Measurements from ENCODE around the gene SLC41A2. TPM values are rescaled to one million over a fixed set of nuclear protein-coding genes. Genes with fewer than 3 reads are reported as not detected.
"Not testable (repeated sequence)": the region's sequence is repeated elsewhere in the genome, so short reads cannot be mapped to it uniquely, and the experiment has no call there.

The SLC41A2 gene
- polyA plus RNA-seq, 1 experiment = 1.2 TPM

DNA sequence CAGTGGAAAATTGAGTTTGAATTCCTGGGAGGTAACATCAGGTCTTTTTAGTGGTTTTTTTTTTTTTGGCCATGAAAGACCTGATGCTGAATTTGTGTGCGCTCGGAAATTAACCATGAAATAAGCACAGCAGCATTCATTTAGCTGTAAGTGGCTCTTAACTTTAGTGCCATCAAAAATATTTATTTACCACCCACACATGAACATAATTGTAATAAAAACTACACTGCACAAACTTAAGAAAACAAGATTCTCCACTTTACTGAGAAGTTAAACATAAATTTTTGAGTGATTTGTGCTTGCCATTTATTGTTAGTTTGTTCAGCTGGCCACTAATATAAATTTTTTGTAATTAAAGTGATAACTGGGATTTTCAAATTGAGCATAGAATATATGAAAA, 2.4 kb downstream of the SLC41A2 start:
- Histone ChIP-seq H3K4me3 (ENCODE audit: low read depth, low read length) (no peak overlapping the region), H3K36me3 (ENCODE audit: control insufficient read depth, insufficient read depth, low read length) (no peaks in the 10 kb centered on the region), H3K27me3 (ENCODE audit: control insufficient read depth, insufficient read depth, low read length) (peaks cover 6% of the 10 kb centered on the region)
- no peak for DNase-seq (ENCODE audit: low read depth)
- POLR2A ChIA-PET = no interaction called here
- TF ChIP-seq, protein P1, sequence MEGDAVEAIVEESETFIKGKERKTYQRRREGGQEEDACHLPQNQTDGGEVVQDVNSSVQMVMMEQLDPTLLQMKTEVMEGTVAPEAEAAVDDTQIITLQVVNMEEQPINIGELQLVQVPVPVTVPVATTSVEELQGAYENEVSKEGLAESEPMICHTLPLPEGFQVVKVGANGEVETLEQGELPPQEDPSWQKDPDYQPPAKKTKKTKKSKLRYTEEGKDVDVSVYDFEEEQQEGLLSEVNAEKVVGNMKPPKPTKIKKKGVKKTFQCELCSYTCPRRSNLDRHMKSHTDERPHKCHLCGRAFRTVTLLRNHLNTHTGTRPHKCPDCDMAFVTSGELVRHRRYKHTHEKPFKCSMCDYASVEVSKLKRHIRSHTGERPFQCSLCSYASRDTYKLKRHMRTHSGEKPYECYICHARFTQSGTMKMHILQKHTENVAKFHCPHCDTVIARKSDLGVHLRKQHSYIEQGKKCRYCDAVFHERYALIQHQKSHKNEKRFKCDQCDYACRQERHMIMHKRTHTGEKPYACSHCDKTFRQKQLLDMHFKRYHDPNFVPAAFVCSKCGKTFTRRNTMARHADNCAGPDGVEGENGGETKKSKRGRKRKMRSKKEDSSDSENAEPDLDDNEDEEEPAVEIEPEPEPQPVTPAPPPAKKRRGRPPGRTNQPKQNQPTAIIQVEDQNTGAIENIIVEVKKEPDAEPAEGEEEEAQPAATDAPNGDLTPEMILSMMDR (IDR thresholded peaks at IDR 0.05; ENCODE audit: insufficient read depth, low read depth, low read length) = no peak
- CTCF ChIA-PET = interaction anchor here (0.7 kb wide), 1 partner anchor 9 kb away, joined by 3 read pairs; no protein-coding TSS in a partner anchor

DNA sequence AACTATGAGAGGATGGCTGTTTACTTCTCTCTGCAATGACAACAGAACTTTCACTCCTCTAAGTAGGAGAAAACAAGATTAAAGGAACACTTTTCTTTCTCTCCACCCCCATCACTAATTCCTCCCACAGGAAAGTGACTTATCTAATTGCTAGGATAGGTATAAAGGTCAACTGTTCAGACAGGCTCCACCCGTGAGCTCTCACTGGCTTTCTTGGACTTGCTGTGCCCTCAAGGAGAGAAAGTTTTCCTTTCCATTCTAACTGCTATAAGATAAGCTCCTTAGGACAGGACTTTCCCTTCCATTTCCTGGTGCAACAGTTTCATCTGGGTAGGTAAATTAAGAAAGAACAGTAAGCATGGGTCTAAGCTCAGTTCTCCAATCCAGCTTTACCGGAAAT, 4.8 kb downstream of the SLC41A2 start:
- H3K4me3 ChIP-seq (ENCODE audit: low read depth, low read length) = no peak overlapping the region
- H3K27me3 ChIP-seq (ENCODE audit: control insufficient read depth, insufficient read depth, low read length) = peaks cover 8% of the 10 kb centered on the region
- CTCF ChIA-PET = interaction anchor here (0.6 to 0.9 kb wide), 2 partner anchors 106 to 572 kb away, joined by 3 read pairs; no protein-coding TSS in a partner anchor
- POLR2A ChIA-PET = no interaction called here
- no peaks in the 10 kb centered on the region for H3K36me3 ChIP-seq (ENCODE audit: control insufficient read depth, insufficient read depth, low read length)
- TF ChIP-seq, protein P1 (IDR thresholded peaks at IDR 0.05; ENCODE audit: insufficient read depth, low read depth, low read length) = no peak
- DNase-seq (ENCODE audit: low read depth) = no peak

DNA sequence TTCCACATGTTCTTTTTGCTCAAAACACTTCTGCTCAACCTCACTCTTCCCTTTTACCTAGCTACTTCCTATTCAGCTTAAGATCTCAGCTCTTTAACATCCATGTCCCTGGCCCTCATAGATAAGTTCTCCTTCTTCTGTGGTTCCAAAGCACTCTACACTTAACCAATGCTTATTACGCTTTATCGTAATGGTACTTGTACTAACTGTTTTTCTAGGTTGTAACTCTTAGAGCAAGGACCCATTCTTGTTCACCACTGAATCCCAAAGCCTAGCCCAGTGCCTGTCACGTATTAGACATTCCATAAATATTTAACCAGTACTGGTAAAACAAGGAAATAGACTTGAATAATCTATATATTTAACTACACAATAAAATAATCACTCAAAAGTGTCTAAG, 5.3 kb downstream of the SLC41A2 start:
- Histone ChIP-seq H3K4me3 (ENCODE audit: low read depth, low read length) (no peak overlapping the region), H3K36me3 (ENCODE audit: control insufficient read depth, insufficient read depth, low read length) (no peaks in the 10 kb centered on the region), H3K27me3 (ENCODE audit: control insufficient read depth, insufficient read depth, low read length) (peaks cover 8% of the 10 kb centered on the region)
- ChIA-PET CTCF (interaction anchor here (0.9 kb wide), 1 partner anchor 571 kb away, joined by 3 read pairs; no protein-coding TSS in a partner anchor), POLR2A (no interaction called here)
- TF ChIP-seq, protein P1 (IDR thresholded peaks at IDR 0.05; ENCODE audit: insufficient read depth, low read depth, low read length) = no peak
- no peak for DNase-seq (ENCODE audit: low read depth)

DNA sequence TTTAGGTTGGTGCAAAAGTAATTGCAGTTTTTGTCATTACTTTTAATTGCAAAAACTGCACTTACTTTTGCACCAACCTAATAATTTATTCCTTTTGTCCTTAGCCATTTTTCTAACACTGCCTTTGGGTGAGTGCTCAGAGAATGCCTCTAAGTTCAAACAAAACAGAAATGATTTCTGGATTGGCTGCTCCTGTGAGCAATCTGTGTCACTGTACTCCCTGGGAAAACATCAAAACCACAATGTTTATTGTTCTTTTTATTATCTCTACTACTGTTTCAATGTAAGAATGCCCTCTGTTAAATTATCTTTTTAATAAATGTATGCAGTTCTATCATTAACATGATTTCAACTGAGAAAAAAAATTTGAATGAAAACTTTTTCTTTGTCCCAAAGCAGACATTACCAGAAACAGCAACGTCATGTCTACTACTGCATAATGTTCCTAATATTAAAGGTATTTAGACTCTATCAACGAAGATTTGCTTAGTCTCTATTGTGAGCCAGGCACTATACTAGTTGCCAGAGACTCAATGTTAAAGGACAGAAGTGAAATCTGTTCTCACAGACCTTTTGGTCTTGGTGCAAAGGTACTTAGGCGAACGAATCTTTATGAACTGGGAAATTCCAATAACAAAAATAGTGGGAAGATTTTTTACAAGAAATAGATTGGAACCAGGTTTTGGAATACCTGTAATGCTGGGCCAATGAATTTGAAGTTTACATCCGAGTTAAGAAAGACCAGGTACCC, 6.2 kb downstream of the SLC41A2 start:
- Histone ChIP-seq H3K4me3 (ENCODE audit: low read depth, low read length) (no peak overlapping the region), H3K36me3 (ENCODE audit: control insufficient read depth, insufficient read depth, low read length) (no peaks in the 10 kb centered on the region), H3K27me3 (ENCODE audit: control insufficient read depth, insufficient read depth, low read length) (peaks cover 8% of the 10 kb centered on the region)
- ChIA-PET CTCF (no interaction called here), POLR2A (no interaction called here)
- no peak for DNase-seq (ENCODE audit: low read depth)
- TF ChIP-seq, protein P1 (IDR thresholded peaks at IDR 0.05; ENCODE audit: insufficient read depth, low read depth, low read length) = no peak

DNA sequence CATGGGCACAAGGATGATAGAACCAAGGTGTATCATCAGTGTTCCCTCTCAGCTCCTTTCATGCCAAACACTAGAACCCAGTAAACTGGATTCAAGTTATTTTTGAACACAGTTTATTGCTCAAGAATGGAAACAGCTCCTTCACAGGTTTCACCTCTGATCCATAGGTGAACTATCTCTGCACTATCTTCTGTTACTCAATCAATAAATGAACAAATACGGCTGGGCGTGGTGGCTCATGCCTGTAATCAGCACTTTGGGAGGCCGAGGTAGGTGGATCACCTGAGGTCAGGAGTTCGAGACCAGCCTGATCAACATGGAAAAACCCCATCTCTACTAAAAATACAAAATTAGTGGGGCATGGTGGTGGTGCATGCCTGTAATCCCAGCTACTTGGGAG, 9.4 kb downstream of the SLC41A2 start:
- CTCF ChIA-PET = interaction anchor here (0.6 kb wide), 1 partner anchor 1013 kb away, joined by 4 read pairs; no protein-coding TSS in a partner anchor
- H3K4me3 ChIP-seq (ENCODE audit: low read depth, low read length); DNase-seq (ENCODE audit: low read depth); POLR2A ChIA-PET; H3K36me3 ChIP-seq (ENCODE audit: control insufficient read depth, insufficient read depth, low read length); H3K27me3 ChIP-seq (ENCODE audit: control insufficient read depth, insufficient read depth, low read length): not testable (repeated sequence)

DNA sequence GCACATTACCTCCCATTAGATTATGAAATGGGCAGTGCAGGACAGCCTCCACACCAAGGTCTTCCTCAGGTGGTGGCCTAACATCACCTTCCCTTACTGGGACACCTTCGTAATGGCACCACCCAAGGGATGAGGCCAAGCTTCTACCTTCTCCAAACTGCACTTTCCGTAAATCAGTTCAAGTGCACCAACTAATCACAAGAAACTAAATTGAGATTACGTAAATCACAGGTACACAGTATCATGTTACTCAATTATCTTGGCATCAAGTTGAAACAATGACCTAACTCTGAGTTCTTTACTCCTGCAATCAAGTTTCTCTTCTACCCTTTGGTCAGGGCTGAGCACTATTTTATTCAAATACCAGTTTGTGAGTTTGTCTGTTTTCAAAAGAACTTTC, 13.8 kb downstream of the SLC41A2 start:
- no peak for DNase-seq (ENCODE audit: low read depth)
- Histone ChIP-seq H3K4me3 (ENCODE audit: low read depth, low read length) (no peak overlapping the region), H3K27me3 (ENCODE audit: control insufficient read depth, insufficient read depth, low read length) (no peaks in the 10 kb centered on the region), H3K36me3 (ENCODE audit: control insufficient read depth, insufficient read depth, low read length) (no peaks in the 10 kb centered on the region)
- POLR2A ChIA-PET = no interaction called here
- CTCF ChIA-PET = no interaction called here
- TF ChIP-seq, protein P1 (IDR thresholded peaks at IDR 0.05; ENCODE audit: insufficient read depth, low read depth, low read length) = no peak

DNA sequence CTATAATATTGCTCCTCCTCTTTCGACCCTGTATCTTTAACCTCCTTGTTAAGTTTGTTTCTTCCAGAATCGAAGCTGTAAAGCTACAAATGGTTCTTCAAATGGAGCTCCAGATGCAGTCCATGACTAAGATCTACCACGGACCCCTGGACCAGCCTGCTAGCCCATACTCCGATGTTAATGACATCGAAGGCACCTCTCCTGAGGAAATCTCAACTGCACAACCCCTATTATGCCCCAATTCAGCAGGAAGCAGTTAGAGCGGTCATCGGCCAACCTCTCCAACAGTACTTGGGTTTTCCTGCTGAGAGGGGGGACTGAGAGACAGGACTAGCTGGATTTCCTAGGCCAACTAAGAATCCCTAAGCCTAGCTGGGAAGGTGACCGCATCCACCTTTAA, 14.7 kb downstream of the SLC41A2 start:
- DNase-seq (ENCODE audit: low read depth); POLR2A ChIA-PET; H3K4me3 ChIP-seq (ENCODE audit: low read depth, low read length); H3K36me3 ChIP-seq (ENCODE audit: control insufficient read depth, insufficient read depth, low read length); H3K27me3 ChIP-seq (ENCODE audit: control insufficient read depth, insufficient read depth, low read length): not testable (repeated sequence)
- CTCF ChIA-PET = interaction anchor here (1.4 kb wide), 1 partner anchor 22 kb away, joined by 5 read pairs; no protein-coding TSS in a partner anchor

All from BJ (cell line).